Fibroblast of pulmonary artery (primary cell): ENCODE results near the gene CEBPA.
"Not testable (repeated sequence)": the region's sequence is repeated elsewhere in the genome, so short reads cannot be mapped to it uniquely, and the experiment has no call there.

ENCODE experiments used
- DNase-seq: peaks from one replicate; pipeline ENCODE4 v3.0.0-alpha.2; 2010; ENCODE audit warnings: low read depth
- H3K4me3 ChIP-seq: replicated peaks from 2 replicates; pipeline ENCODE4 v1.5.1; 2011; ENCODE audit warnings: low read depth, mild to moderate bottlenecking, control low read depth, low read length, moderate library complexity
- CTCF ChIP-seq: IDR thresholded peaks from 2 replicates; pipeline ENCODE4 v1.5.1; 2011; ENCODE audit warnings: mild to moderate bottlenecking, control low read depth, low read length, inconsistent platforms; ENCODE audit errors: missing control alignments

Gene CEBPA

GRCh38 chr19:33325920-33326319 lies 23.6 kb upstream of the CEBPA start:
- TF ChIP-seq CTCF, result no peak
- H3K4me3 ChIP-seq, result no peak overlapping the region
- peak; percentile 75 for DNase-seq

GRCh38 chr19:33324628-33325027 lies 22.3 kb upstream of the CEBPA start:
- no peak overlapping the region for H3K4me3 ChIP-seq
- TF ChIP-seq CTCF, result no peak
- no peak for DNase-seq

- TF ChIP-seq CTCF, result no peak
These were observed 20.9 kb upstream of the CEBPA start for GRCh38 chr19:33323093-33323820.

GRCh38 chr19:33320636-33321035 lies 18.3 kb upstream of the CEBPA start:
- no peak overlapping the region for H3K4me3 ChIP-seq
- no peak for DNase-seq
- TF ChIP-seq CTCF, result no peak

More at GRCh38 chr19:33323093-33323820, 20.9 kb upstream of the CEBPA start:
- no peak for DNase-seq
- no peak overlapping the region for H3K4me3 ChIP-seq

- not testable (repeated sequence) for H3K4me3 ChIP-seq, DNase-seq
These were observed 15.7 kb upstream of the CEBPA start for GRCh38 chr19:33317991-33318390.

GRCh38 chr19:33317517-33317916 lies 15.2 kb upstream of the CEBPA start:
- no peak for DNase-seq
- TF ChIP-seq CTCF, result no peak
- no peak overlapping the region for H3K4me3 ChIP-seq

GRCh38 chr19:33316541-33317264 lies 14.4 kb upstream of the CEBPA start:
- no peak for TF ChIP-seq CTCF
- DNase-seq, result no peak
- no peak overlapping the region for H3K4me3 ChIP-seq

- DNase-seq, H3K4me3 ChIP-seq: not testable (repeated sequence)
These were observed 10.5 kb upstream of the CEBPA start for GRCh38 chr19:33312808-33313207.
